ENCODE results near the gene TMEM132D. TPM values are rescaled to one million over a fixed set of nuclear protein-coding genes. Genes with fewer than 3 reads are reported as not detected.

Gene TMEM132D
- total RNA-seq, 4 donors from 2014 or later: not detected

- TF ChIP-seq CTCF (IDR thresholded peaks at IDR 0.05): no peak
- no peak for ATAC-seq (ENCODE audit: low FRiP score)
- DNase-seq (ENCODE audit: low spot score): no peak
Observed at GRCh38 chr12:129659961-129660622, 243.7 kb downstream of the TMEM132D start.

GRCh38 chr12:129657179-129657578, 246.6 kb downstream of the TMEM132D start:
- no peak for TF ChIP-seq CTCF (IDR thresholded peaks at IDR 0.05)
- ATAC-seq (ENCODE audit: low FRiP score) (no peak), DNase-seq (ENCODE audit: low spot score) (no peak)

GRCh38 chr12:129651951-129652350, 251.9 kb downstream of the TMEM132D start:
- DNase-seq (ENCODE audit: low spot score) (no peak), ATAC-seq (ENCODE audit: low FRiP score) (no peak)
- TF ChIP-seq CTCF (IDR thresholded peaks at IDR 0.05): no peak

- ATAC-seq (ENCODE audit: low FRiP score) (no peak), DNase-seq (ENCODE audit: low spot score) (no peak)
- TF ChIP-seq CTCF (IDR thresholded peaks at IDR 0.05): no peak
Observed at GRCh38 chr12:129641926-129642325, 261.9 kb downstream of the TMEM132D start.

GRCh38 chr12:129635021-129635685, 268.7 kb downstream of the TMEM132D start:
- TF ChIP-seq CTCF (IDR thresholded peaks at IDR 0.05): no peak
- ATAC-seq (ENCODE audit: low FRiP score) (no peak), DNase-seq (ENCODE audit: low spot score) (no peak)

GRCh38 chr12:129631316-129631715, 272.5 kb downstream of the TMEM132D start:
- no peak for DNase-seq (ENCODE audit: low spot score)
- no peak for ATAC-seq (ENCODE audit: low FRiP score)
- TF ChIP-seq CTCF (IDR thresholded peaks at IDR 0.05): no peak

GRCh38 chr12:129629901-129630300, 273.9 kb downstream of the TMEM132D start:
- ATAC-seq (ENCODE audit: low FRiP score): no peak
- TF ChIP-seq CTCF (IDR thresholded peaks at IDR 0.05): no peak
- no peak for DNase-seq (ENCODE audit: low spot score)

Measured in omental fat pad (tissue), 4 donors.